Chondrocyte (in vitro differentiated cells): Measurements from ENCODE around the gene TEAD1. TPM values are rescaled to one million over a fixed set of nuclear protein-coding genes. Genes with fewer than 3 reads are reported as not detected.

Source experiments
- DNase-seq: peaks from one replicate; pipeline ENCODE4 v3.0.0; 2021; ENCODE audit warnings: mixed read lengths, low spot score
- H3K27ac Mint-ChIP-seq: one replicate; pipeline ENCODE4 v1.8.0; 2021; ENCODE audit warnings: mild to moderate bottlenecking, moderate library complexity, mixed read lengths; ENCODE audit not compliant: unreplicated experiment
- H3K27me3 Mint-ChIP-seq: 2 replicates; pipeline ENCODE4 v1.8.0; 2021; ENCODE audit warnings: low read depth, mixed read lengths
- H3K36me3 Mint-ChIP-seq: 2 replicates; pipeline ENCODE4 v1.8.0; 2021; ENCODE audit warnings: low read depth, mixed read lengths
- H3K4me1 Mint-ChIP-seq: 2 replicates; pipeline ENCODE4 v1.8.0; 2021; ENCODE audit warnings: low read depth, mild to moderate bottlenecking, mixed read lengths
- H3K4me3 Mint-ChIP-seq: one replicate; pipeline ENCODE4 v1.8.0; 2021; ENCODE audit warnings: mild to moderate bottlenecking, moderate library complexity, mixed read lengths; ENCODE audit not compliant: unreplicated experiment
- H3K9me3 Mint-ChIP-seq: 2 replicates; pipeline ENCODE4 v1.8.0; 2021; ENCODE audit warnings: low read depth, mixed read lengths
- CTCF ChIP-seq: fragments of 200-600 bp; sonication (generic); IDR thresholded peaks from 2 replicates; pipeline ENCODE4 v1.5.0; 2021; ENCODE audit warnings: antibody characterized with exemption, mild to moderate bottlenecking, moderate library complexity
- total RNA-seq: library from RNA; stranded (reverse); gene quantifications from 3 replicates; pipeline ENCODE4 v1.2.1, GENCODE V29; 2021

TEAD1 gene
- total RNA-seq, 1 donor from 2014 or later = 137 TPM

- H3K36me3 Mint-ChIP-seq = peaks cover 5% of the 10 kb centered on the region
- H3K4me3 Mint-ChIP-seq = no peak overlapping the region
- H3K4me1 Mint-ChIP-seq = peaks cover 69% of the 10 kb centered on the region
- H3K27me3 Mint-ChIP-seq = no peaks in the 10 kb centered on the region
- TF ChIP-seq CTCF = no peak
- no peak for DNase-seq
- H3K27ac Mint-ChIP-seq = peak overlapping the region; percentile 64
- no peaks in the 10 kb centered on the region for H3K9me3 Mint-ChIP-seq
Observed at GRCh38 chr11:12793506-12793905, 119.3 kb downstream of the TEAD1 start.

DNA sequence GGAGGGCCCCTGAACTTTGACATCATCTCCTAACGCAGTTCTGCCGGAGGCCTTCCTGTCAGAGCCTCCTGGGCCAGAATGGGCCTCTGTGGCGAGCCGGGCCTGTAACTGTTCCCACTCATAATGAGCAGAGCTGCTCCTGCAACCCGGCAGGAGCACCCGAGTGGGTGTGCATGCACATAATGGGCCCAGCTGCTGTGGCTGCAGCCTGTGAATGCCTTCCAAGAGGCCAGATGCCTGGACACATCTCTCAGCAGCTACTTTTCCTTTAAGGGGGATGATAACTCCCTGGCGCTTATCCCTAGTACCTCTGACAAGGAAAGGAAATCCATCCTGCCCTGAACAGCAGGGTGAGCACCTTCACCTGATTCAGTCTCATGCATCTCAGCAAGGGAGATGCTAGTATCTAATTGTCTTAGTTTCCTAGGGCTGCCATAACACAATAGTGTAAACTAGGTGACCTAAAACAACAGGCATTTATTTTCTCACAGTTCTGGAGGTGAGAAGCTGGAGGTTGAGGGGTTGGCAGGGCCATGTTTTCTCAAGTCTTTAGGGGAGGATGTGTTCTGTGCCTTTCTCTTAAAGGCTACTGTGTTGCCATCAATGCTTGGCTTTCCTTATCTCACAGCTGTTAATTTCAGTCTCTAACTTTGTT is 120.5 kb downstream of the TEAD1 start:
- TF ChIP-seq CTCF = no peak
- Mint-ChIP-seq H3K4me3 (no peak overlapping the region), H3K4me1 (peaks cover 76% of the 10 kb centered on the region), H3K27ac (peak overlapping the region; percentile 68), H3K27me3 (no peaks in the 10 kb centered on the region), H3K9me3 (no peaks in the 10 kb centered on the region), H3K36me3 (peaks cover 5% of the 10 kb centered on the region)
- DNase-seq = no peak

DNA sequence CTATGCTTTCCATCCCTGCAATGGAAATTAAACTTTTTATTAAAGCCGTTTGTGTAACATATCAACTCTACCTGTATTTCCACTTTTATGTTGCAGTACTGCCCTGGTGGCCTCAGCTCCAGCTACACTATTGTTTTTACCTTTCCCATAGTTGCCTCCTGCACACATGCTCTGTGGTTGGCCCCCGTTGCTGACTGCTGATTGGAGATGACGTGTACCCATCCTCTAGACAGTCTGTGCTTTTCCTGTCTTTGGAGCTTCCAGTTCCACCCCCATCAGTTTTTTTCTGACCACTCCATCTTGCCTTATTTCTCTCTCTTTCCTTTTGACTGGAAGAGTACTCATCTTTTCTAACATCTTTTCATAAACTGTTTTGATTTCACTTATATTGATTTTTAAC is 123.8 kb downstream of the TEAD1 start:
- DNase-seq = no peak
- Mint-ChIP-seq H3K36me3 (peaks cover 5% of the 10 kb centered on the region), H3K4me1 (peaks cover 77% of the 10 kb centered on the region), H3K4me3 (no peak overlapping the region), H3K27ac (no peak overlapping the region), H3K27me3 (no peaks in the 10 kb centered on the region), H3K9me3 (no peaks in the 10 kb centered on the region)
- no peak for TF ChIP-seq CTCF

DNA sequence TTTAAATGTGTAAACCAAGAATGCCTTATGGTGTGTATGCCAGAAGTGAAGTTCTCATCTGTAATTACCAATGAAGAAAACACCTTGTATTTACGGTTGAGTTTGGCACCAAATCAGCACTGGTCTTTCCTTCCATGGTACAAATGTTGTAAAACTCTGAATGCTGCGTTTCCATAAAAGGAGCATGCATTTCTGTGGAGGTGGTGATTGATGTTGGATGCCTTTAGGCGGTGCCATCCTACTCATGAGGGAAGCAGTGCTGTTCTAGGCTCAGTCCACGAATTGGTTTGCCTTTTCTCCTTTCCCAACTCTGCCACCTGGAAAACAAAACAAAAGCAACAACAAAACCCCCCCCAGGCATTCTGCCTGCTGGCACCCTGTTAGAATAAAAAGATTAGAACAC is 124.4 kb downstream of the TEAD1 start:
- H3K27ac Mint-ChIP-seq = peak overlapping the region; percentile 94
- H3K4me3 Mint-ChIP-seq = no peak overlapping the region

GRCh38 chr11:12799334-12799835 is 125.2 kb downstream of the TEAD1 start:
- peak overlapping the region; percentile 50 for H3K4me3 Mint-ChIP-seq
- H3K27ac Mint-ChIP-seq = peak overlapping the region; percentile 94
- peaks cover 73% of the 10 kb centered on the region for H3K4me1 Mint-ChIP-seq
- no peaks in the 10 kb centered on the region for H3K9me3 Mint-ChIP-seq
- no peak for TF ChIP-seq CTCF
- H3K27me3 Mint-ChIP-seq = no peaks in the 10 kb centered on the region
- peaks cover 5% of the 10 kb centered on the region for H3K36me3 Mint-ChIP-seq
- no peak for DNase-seq

More for the DNA sequence above, 124.4 kb downstream of the TEAD1 start:
- H3K4me1 Mint-ChIP-seq = peaks cover 77% of the 10 kb centered on the region
- peaks cover 5% of the 10 kb centered on the region for H3K36me3 Mint-ChIP-seq
- no peaks in the 10 kb centered on the region for H3K27me3 Mint-ChIP-seq
- no peaks in the 10 kb centered on the region for H3K9me3 Mint-ChIP-seq
- DNase-seq = no peak
- no peak for TF ChIP-seq CTCF
